ENCODE results near the gene RTTN. TPM values are rescaled to one million over a fixed set of nuclear protein-coding genes. Genes with fewer than 3 reads are reported as not detected.

The RTTN gene
- total RNA-seq, 1 donor from 2014 or later = 21.0 TPM

- Mint-ChIP-seq H3K4me1 (ENCODE audit: low read depth, unreplicated experiment) (no peaks in the 10 kb centered on the region), H3K4me3 (ENCODE audit: unreplicated experiment) (no peak overlapping the region), H3K36me3 (ENCODE audit: unreplicated experiment) (no peaks in the 10 kb centered on the region), H3K9me3 (ENCODE audit: unreplicated experiment) (no peaks in the 10 kb centered on the region), H3K27ac (ENCODE audit: unreplicated experiment) (no peak overlapping the region), H3K27me3 (ENCODE audit: unreplicated experiment) (no peaks in the 10 kb centered on the region)
- DNase-seq = no peak
- TF ChIP-seq CTCF (IDR thresholded peaks at IDR 0.05; ENCODE audit: partially characterized antibody, unreplicated experiment) = no peak
Observed at GRCh38 chr18:70194227-70194890, 11.1 kb downstream of the RTTN start.

GRCh38 chr18:70190529-70190928, 15.0 kb downstream of the RTTN start:
- TF ChIP-seq CTCF (IDR thresholded peaks at IDR 0.05; ENCODE audit: partially characterized antibody, unreplicated experiment) = no peak
- Mint-ChIP-seq H3K4me3 (ENCODE audit: unreplicated experiment) (no peak overlapping the region), H3K4me1 (ENCODE audit: low read depth, unreplicated experiment) (no peaks in the 10 kb centered on the region), H3K9me3 (ENCODE audit: unreplicated experiment) (no peaks in the 10 kb centered on the region), H3K27ac (ENCODE audit: unreplicated experiment) (no peak overlapping the region), H3K36me3 (ENCODE audit: unreplicated experiment) (no peaks in the 10 kb centered on the region), H3K27me3 (ENCODE audit: unreplicated experiment) (no peaks in the 10 kb centered on the region)
- DNase-seq = no peak

- Mint-ChIP-seq H3K4me3 (ENCODE audit: unreplicated experiment) (no peak overlapping the region), H3K9me3 (ENCODE audit: unreplicated experiment) (no peaks in the 10 kb centered on the region), H3K27ac (ENCODE audit: unreplicated experiment) (no peak overlapping the region), H3K27me3 (ENCODE audit: unreplicated experiment) (no peaks in the 10 kb centered on the region), H3K4me1 (ENCODE audit: low read depth, unreplicated experiment) (no peaks in the 10 kb centered on the region), H3K36me3 (ENCODE audit: unreplicated experiment) (no peaks in the 10 kb centered on the region)
- no peak for DNase-seq
- no peak for TF ChIP-seq CTCF (IDR thresholded peaks at IDR 0.05; ENCODE audit: partially characterized antibody, unreplicated experiment)
Observed at GRCh38 chr18:70188113-70188512, 17.4 kb downstream of the RTTN start.

- Mint-ChIP-seq H3K27ac (ENCODE audit: unreplicated experiment) (no peak overlapping the region), H3K36me3 (ENCODE audit: unreplicated experiment) (no peaks in the 10 kb centered on the region), H3K4me3 (ENCODE audit: unreplicated experiment) (no peak overlapping the region), H3K4me1 (ENCODE audit: low read depth, unreplicated experiment) (no peaks in the 10 kb centered on the region), H3K9me3 (ENCODE audit: unreplicated experiment) (no peaks in the 10 kb centered on the region), H3K27me3 (ENCODE audit: unreplicated experiment) (no peaks in the 10 kb centered on the region)
- no peak for TF ChIP-seq CTCF (IDR thresholded peaks at IDR 0.05; ENCODE audit: partially characterized antibody, unreplicated experiment)
- no peak for DNase-seq
Observed at GRCh38 chr18:70183441-70183840, 22.0 kb downstream of the RTTN start.

- H3K36me3 Mint-ChIP-seq (ENCODE audit: unreplicated experiment) = no peaks in the 10 kb centered on the region
- DNase-seq = no peak
- no peaks in the 10 kb centered on the region for H3K27me3 Mint-ChIP-seq (ENCODE audit: unreplicated experiment)
- no peak overlapping the region for H3K27ac Mint-ChIP-seq (ENCODE audit: unreplicated experiment)
- no peak for TF ChIP-seq CTCF (IDR thresholded peaks at IDR 0.05; ENCODE audit: partially characterized antibody, unreplicated experiment)
- H3K9me3 Mint-ChIP-seq (ENCODE audit: unreplicated experiment) = no peaks in the 10 kb centered on the region
- H3K4me3 Mint-ChIP-seq (ENCODE audit: unreplicated experiment) = no peak overlapping the region
- H3K4me1 Mint-ChIP-seq (ENCODE audit: low read depth, unreplicated experiment) = no peaks in the 10 kb centered on the region
Observed at GRCh38 chr18:70182548-70182947, 22.9 kb downstream of the RTTN start.

Data from glutamatergic neuron (in vitro differentiated cells).